ENCODE results near the gene FGF12.
A peak's percentile ranks its signal among the peaks of the same experiment; 100 is the strongest.

The FGF12 gene

GRCh38 chr3:192490720-192491119 lies 236.6 kb downstream of the FGF12 start:
- no peak for DNase-seq

DNA sequence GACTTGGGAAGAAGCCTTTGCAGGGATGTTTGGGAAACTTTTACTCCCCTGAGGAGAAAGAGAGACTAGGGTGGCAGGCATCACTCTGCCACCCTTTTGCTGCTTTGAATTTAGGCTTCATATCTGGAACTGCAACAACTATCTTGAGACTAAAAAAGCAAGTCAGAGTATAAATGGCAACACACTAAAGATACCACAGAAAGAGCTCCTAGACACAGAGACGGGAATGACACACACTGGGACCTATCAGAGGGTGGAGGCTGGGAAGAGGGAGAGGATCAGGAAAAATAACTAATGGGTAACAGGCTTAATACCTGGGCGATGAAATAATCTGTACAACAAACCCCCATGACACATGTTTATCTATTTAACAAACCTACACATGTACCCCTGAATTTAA lies 237.8 kb downstream of the FGF12 start:
- DNase-seq = no peak

DNA sequence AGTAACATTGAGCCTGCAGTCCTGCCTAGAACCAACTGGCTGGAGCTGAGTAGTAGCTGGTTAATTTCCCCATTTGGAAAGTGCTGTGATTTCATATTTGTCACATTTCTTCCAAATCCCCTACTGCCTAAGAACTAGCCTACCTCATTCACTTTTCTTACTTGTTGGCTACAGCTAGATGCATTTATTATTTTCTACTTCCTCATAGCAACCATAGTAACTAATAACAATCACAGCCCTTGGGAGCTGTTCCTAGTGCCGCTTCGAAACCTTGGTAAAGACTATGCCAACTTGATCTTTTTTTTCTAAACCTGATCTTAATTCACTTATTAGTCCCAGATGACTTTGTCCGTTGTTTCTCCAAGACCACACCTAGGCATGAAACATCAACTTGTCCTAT lies 240.3 kb downstream of the FGF12 start:
- DNase-seq = no peak

DNA sequence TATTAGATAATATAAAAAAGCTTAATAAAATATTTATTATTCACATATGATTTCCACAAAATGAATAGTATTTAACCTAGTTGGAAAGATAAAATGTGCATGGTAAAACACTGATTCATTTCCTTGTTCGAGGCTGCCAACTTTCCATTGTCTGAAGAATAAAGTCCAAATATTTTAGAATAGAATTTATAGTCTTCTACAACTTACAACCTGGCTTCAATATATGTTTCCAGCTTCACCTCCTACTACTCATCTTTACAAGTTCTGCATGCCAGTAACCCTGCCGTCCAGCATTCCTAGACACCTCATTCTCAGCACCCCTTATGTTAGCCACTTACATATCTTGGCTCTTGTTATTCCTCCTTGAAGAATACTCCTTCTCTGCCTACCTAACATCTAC lies 244.5 kb downstream of the FGF12 start:
- no peak for DNase-seq

GRCh38 chr3:192482391-192482790 lies 244.9 kb downstream of the FGF12 start:
- DNase-seq = no peak

GRCh38 chr3:192481638-192482037 lies 245.7 kb downstream of the FGF12 start:
- peak; percentile 17 for DNase-seq

DNA sequence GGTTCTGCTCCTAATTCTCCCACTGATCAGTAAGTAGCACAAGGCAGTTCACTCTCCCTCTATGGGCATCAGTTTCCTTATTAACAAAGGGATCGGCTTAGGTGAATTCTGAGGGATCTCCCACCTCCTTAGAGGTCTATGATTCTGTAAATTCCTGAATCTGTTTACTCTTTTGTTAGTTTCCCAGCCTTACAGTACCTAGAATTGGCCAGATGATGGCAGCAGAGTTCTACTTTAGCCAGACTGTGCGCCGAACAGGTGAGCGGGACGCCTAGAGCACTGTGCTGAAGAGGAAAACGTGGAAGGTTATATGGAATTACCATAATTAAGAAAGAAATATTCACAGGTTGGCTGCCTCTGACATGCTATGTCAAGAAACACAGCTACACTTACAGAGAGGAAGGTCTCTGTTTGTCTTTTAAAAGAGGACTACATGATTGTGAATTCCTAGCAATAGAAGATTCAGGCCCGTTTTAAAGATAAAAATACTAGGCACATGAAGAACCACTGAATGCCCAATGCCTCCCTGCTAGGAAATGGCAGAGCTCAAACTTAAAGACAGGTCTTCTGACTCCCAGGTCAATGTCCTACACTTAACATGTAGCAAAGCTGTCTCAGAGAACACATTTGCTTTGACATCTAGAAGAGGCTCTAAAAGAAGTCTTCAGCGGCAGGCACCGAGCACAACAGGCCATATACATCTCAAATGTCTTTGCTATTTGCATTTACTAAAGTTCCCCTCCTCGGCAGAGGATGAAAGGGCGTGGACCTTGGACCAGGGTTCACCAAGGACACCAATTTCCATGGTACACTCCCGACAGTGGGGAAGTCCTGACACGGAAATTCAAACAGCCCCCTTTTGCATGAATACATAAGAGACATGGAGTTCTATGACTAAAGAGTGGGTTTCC lies 259.9 kb downstream of the FGF12 start:
- DNase-seq = no peak

- no peak for DNase-seq
Measured at GRCh38 chr3:192449036-192449435, 278.3 kb downstream of the FGF12 start.

GRCh38 chr3:192445770-192446644 lies 281.3 kb downstream of the FGF12 start:
- DNase-seq = no peak

DNA sequence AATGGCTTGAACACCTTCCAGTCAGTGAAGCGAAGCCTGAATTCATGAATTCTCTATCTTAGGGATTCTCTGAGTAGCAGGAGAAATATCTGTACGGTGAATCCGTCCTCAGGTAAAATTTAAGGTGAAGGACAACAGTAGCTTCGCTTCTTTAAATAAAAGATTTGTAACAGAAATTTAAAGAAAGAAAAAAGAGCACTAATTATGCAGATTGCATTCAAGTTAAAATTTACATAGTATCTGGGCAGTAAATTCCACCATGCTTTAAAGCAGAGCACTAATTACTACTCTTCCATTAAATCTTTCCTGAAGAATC lies 282.6 kb downstream of the FGF12 start:
- no peak for DNase-seq

DNA sequence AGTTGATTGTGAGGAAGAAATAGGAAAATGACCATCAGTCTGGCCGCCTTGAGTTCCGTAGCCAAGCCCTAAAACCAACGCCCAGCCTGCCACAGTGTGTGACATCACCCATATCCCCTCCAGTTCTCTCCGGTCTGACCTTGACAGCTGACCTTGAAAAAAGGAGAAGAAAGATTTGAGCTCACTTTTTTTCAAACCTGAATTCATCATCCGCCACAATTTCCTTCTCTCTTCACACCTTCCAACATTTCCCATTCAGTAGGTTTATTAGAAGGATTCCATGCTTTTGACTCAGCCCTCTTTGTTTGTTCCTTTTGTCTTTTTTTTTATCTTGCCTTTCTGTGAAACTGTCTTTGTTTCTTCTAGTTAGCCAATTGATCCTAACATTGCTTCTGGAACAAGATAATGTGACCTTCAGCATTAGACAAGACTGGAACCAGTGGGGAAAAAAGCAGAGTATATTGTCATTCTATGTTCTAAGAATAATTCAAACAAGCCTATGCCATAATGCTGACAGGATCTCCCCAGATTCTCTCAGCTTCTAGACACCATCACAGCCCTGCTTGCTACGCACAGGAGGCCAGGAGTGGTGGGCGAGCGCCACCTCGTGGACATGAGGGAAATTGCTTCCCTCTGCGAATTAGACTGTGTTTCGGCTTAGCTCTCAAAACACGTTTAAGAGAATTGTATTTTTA lies 283.1 kb downstream of the FGF12 start:
- DNase-seq = peak; percentile 33

DNA sequence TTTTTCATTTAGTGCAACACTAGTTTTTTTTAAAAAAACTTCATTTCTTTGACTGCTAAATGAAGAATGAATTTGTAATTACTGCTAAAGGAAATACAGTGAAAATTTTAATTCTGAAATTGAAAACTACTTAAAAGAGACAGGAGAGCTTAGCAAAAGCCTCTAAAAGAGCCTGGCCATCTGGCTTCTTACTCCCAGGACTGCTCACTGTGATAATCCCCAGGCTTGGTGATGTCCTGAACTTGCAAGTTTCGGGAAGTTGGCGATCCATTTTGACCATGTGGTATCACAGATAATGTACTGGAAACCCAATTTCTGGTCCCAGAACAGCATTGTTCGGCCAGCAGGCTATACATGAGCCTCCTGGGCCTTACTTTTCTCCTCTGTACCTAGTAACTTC lies 292.1 kb downstream of the FGF12 start:
- DNase-seq = no peak

DNA sequence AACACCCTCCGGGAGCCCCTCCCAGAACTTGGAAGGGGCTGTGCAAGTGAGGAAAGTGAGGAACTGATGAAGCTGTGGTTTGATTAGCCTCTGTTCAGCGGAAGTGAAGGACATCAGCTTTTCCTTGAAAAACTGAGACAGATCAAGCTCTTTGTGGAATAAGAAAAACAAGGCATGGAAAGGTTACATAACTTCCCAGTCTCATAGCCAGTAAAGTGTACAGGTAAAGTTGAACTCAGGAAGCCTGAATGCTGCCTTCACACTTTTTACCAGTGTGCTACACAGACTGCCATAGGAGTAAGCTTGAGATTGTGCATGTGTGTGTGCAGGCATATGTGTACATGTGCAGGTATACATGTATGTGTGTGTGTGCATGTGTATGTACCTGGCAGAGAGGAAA lies 293.2 kb downstream of the FGF12 start:
- no peak for DNase-seq

DNA sequence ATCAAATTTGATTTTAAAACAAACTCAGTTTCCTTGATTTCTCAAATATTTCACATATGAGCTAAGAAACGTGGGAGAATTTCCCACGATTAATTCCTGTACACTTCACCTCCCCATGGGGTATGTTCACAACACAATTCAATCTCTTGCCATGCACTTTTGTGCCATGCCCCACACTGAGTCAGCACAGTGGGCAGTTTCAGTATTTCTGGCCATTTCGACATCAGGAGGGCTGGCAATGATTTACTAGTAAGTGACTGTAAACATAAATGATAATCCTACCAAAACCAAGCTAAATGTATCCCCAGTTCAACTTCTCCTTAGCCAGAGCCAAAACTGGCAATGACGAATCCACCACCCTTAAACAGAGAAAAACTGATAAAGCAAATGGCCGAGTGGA lies 293.6 kb downstream of the FGF12 start:
- DNase-seq = no peak

GRCh38 chr3:192422997-192423342 lies 304.4 kb downstream of the FGF12 start:
- DNase-seq = no peak

DNA sequence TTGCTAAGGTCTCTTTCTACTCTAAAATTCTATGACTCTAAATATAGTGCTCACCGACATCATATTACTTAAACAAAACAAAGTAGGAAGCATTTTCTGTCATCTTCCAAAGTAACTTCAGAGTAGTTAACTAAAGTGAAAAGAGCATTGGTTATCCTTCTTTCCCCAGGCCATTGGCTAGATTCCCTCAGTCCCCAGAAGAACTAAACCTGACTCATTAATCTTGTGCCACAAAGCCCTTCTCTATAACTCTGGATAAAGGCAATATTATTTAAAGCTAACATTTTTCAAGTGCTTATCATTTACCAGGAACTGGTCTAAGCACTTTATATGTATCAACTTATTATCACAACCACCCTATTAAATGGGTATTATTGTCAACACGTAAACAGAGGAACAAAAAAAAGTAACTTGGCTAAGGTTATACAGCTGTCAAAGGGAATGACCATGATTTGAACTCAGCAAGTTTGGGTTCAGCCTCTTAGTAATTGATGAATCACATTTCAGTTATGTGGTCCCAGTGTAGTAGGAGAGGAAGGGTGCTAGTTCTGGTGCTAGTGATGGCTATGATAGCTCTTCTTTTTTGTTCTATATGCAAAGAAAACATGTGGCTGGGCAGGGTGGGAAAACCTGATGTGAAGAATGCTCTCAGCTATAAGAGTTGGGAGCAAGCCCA lies 304.9 kb downstream of the FGF12 start:
- DNase-seq = no peak

GRCh38 chr3:192419312-192419711 lies 308.0 kb downstream of the FGF12 start:
- no peak for DNase-seq

GRCh38 chr3:192417559-192418055 lies 309.7 kb downstream of the FGF12 start:
- no peak for DNase-seq

- DNase-seq = no peak
Measured at GRCh38 chr3:192417017-192417416, 310.3 kb downstream of the FGF12 start.

- DNase-seq = no peak
Measured at GRCh38 chr3:192413461-192413860, 313.9 kb downstream of the FGF12 start.

DNA sequence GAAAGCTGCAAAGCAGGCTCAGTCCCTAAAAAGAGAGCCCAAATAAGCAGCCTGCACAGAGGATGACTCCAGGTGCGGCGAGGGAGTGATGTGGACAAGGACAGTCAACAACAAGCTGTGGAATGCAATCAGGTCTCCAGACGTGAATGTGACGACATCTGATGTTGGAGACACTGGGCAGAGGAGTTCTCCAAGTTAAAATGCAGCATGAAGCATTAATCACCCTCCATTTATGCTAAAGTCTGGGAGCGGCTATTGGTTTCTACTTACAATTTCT lies 316.7 kb downstream of the FGF12 start:
- DNase-seq = no peak

DNA sequence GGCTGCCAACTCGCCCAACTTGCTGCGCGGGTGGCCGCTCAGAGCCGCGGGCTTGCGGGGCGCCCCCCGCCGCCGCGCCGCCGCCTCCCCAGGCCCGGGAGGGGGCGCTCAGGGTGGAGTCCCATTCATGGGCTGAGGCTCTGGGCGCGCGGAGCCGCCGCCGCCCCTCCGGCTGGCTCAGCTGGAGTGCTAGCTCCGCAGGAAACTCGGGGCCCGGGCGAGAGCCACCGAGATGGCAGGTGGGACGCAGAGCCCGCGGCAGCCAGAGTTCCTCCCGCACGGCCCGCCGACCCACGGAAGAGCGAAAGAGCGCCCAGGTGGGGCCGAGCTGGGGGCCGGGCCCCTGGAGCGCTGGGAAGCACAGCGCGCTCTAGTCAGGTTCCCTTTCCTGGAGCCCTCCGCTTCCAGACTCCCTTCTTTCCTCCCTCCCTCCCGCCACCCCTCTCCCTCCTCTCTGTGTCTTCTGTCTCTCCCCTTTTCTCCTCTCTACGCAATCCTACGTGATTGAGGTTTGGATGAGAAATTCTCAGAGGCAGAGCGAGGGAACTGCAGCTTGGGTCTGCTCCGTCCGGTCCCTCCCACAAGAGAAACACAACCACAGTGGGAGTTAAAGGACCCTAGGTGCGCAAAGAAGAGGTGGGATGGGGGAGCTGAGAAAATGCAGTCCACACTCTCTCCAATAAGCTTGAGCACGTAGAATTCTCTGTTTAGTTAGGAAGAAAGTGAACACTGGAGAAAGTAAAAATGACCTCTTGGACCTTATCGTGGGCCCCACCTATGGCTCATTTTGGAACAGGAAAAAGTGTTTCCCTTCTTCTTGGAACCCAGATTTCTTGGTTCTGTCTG lies 317.3 kb downstream of the FGF12 start:
- DNase-seq = no peak
